OCI-LY3 (cell line): ENCODE measurements around the gene ATIC.

Source experiments
- H2AFZ ChIP-seq: fragments of 200-600, 300-600 bp; shearing (Covaris generic); 2 replicates; pipeline ENCODE4 v1.6.0; 2014; ENCODE audit warnings: antibody characterized with exemption, low read depth, low read length
- H3K27ac ChIP-seq: fragments of 200-600, 300-600 bp; sonication (generic); 2 replicates; pipeline ENCODE4 v1.5.1; 2014; ENCODE audit warnings: mild to moderate bottlenecking, low read length, moderate library complexity, mixed read lengths
- H3K27me3 ChIP-seq: fragments of 200-600, 300-600 bp; sonication (generic); 2 replicates; pipeline ENCODE4 v1.6.1; 2014; ENCODE audit warnings: low read depth, low read length, mixed read lengths
- H3K36me3 ChIP-seq: fragments of 200-600, 300-600 bp; sonication (generic); replicated peaks from 2 replicates; pipeline ENCODE3; 2014; ENCODE audit warnings: low read depth, low read length, mixed read lengths
- H3K4me1 ChIP-seq: fragments of 300-600, 200-600 bp; sonication (generic); 2 replicates; pipeline ENCODE4 v1.6.1; 2014; ENCODE audit warnings: low read length, mixed read lengths
- H3K4me2 ChIP-seq: fragments of 200-600, 300-600 bp; sonication (generic); 2 replicates; pipeline ENCODE4 v1.6.1; 2014; ENCODE audit warnings: low read length, mixed read lengths
- H3K4me3 ChIP-seq: fragments of 300-600, 200-600 bp; sonication (generic); 2 replicates; pipeline ENCODE4 v1.5.1; 2014; ENCODE audit warnings: antibody characterized with exemption, mild to moderate bottlenecking, low read length, moderate library complexity
- H3K79me2 ChIP-seq: fragments of 300-600, 200-600 bp; shearing (Covaris generic); 2 replicates; pipeline ENCODE4 v1.6.1; 2014; ENCODE audit warnings: mild to moderate bottlenecking, low read length, mixed read lengths
- H3K9ac ChIP-seq: fragments of 300-600, 200-600 bp; shearing (Covaris generic); 2 replicates; pipeline ENCODE4 v1.6.0; 2014; ENCODE audit warnings: mild to moderate bottlenecking, low read length, moderate library complexity
- H3K9me3 ChIP-seq: fragments of 200-600, 300-600 bp; shearing (Covaris generic); 2 replicates; pipeline ENCODE4 v1.6.1; 2014; ENCODE audit warnings: low read length, mixed read lengths; ENCODE audit not compliant: insufficient read depth
- H4K20me1 ChIP-seq: fragments of 200-600, 300-600 bp; sonication (generic); 2 replicates; pipeline ENCODE4 v1.6.1; 2016; ENCODE audit warnings: low read length, mixed read lengths; ENCODE audit not compliant: insufficient read depth
- CTCF ChIP-seq: fragments of 200-600, 300-600 bp; sonication (generic); IDR thresholded peaks from 2 replicates; pipeline ENCODE4 v1.5.1; 2014; ENCODE audit warnings: antibody characterized with exemption, low read length, low read depth
- EZH2phosphoT487 ChIP-seq: fragments of 200-600 bp; shearing (Covaris generic); IDR thresholded peaks from 2 replicates; pipeline ENCODE4 v1.6.1; 2018; ENCODE audit warnings: antibody characterized with exemption, mixed run types, low read depth

Gene ATIC

GRCh38 chr2:215370112-215370965 lies 58.5 kb downstream of the ATIC start:
- TF ChIP-seq CTCF = no peak
- Histone ChIP-seq H3K4me2 (no peak overlapping the region), H3K79me2 (no peaks in the 10 kb centered on the region), H3K4me1 (no peaks in the 10 kb centered on the region), H3K36me3 (peaks cover 9% of the 10 kb centered on the region), H3K27me3 (no peaks in the 10 kb centered on the region), H4K20me1 (no peaks in the 10 kb centered on the region), H2AFZ (no peak overlapping the region), H3K9me3 (no peaks in the 10 kb centered on the region), H3K4me3 (no peak overlapping the region), H3K27ac (no peak overlapping the region), H3K9ac (no peak overlapping the region)

GRCh38 chr2:215371915-215372897 lies 60.3 kb downstream of the ATIC start:
- TF ChIP-seq EZH2phosphoT487 = no peak
- TF ChIP-seq CTCF = no peak
- Histone ChIP-seq H3K79me2 (no peaks in the 10 kb centered on the region), H3K27ac (no peak overlapping the region), H3K9me3 (no peaks in the 10 kb centered on the region), H3K4me2 (no peak overlapping the region), H2AFZ (no peak overlapping the region), H3K4me3 (no peak overlapping the region), H3K4me1 (no peaks in the 10 kb centered on the region), H4K20me1 (no peaks in the 10 kb centered on the region), H3K36me3 (peaks cover 8% of the 10 kb centered on the region), H3K27me3 (no peaks in the 10 kb centered on the region), H3K9ac (no peak overlapping the region)

GRCh38 chr2:215372968-215373649 lies 61.2 kb downstream of the ATIC start:
- Histone ChIP-seq H3K4me2 (no peak overlapping the region), H3K9me3 (no peaks in the 10 kb centered on the region), H2AFZ (no peak overlapping the region), H3K4me1 (no peaks in the 10 kb centered on the region), H3K9ac (no peak overlapping the region), H3K79me2 (no peaks in the 10 kb centered on the region), H3K36me3 (peaks cover 8% of the 10 kb centered on the region), H3K4me3 (no peak overlapping the region), H3K27ac (no peak overlapping the region), H3K27me3 (no peaks in the 10 kb centered on the region), H4K20me1 (no peaks in the 10 kb centered on the region)
- TF ChIP-seq CTCF (no peak), EZH2phosphoT487 (no peak)
